Stimulated activated CD8-positive, alpha-beta memory T cell treated with anti-CD3 and anti-CD28 coated beads, Interleukin-4, amount 100 ng/mL, for 48 hours (primary cell): Measurements from ENCODE around the gene RPS6KC1.
"Not testable (repeated sequence)": the region's sequence is repeated elsewhere in the genome, so short reads cannot be mapped to it uniquely, and the experiment has no call there.

ENCODE experiments used
- DNase-seq: peaks from one replicate; pipeline ENCODE4 v3.0.0-alpha.2; 2020

RPS6KC1 gene

DNA sequence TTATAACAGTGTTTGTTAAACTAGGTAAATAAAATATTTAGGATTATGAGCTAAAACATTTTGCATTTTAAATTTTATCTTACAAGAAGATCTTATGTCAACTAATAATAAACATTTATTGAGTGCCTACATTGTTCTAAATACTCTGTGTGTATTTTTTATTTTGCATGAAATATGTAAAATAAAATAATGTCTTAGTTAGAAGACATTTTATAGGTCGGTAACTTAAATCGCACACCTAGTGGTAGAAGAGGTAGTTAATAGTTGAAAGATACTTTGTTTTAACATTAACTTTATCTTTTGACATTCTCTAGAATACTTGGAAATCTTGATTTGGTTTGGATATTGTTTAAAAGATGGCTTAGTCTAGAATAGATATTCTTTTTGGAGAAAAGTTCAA is 60.5 kb downstream of the RPS6KC1 start:
- DNase-seq, result no peak

DNA sequence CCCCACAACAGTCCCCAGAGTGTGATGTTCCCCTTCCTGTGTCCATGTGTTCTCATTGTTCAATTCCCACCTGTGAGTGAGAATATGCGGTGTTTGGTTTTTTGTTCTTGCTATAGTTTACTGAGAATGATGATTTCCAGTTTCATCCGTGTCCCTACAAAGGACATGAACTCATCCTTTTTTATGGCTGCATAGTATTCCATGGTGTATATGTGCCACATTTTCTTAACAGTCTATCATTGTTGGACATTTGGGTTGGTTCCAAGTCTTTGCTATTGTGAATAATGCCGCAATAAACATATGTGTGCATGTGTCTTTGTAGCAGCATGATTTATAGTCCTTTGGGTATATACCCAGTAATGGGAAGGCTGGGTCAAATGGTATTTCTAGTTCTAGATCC is 61.7 kb downstream of the RPS6KC1 start:
- not testable (repeated sequence) for DNase-seq

DNA sequence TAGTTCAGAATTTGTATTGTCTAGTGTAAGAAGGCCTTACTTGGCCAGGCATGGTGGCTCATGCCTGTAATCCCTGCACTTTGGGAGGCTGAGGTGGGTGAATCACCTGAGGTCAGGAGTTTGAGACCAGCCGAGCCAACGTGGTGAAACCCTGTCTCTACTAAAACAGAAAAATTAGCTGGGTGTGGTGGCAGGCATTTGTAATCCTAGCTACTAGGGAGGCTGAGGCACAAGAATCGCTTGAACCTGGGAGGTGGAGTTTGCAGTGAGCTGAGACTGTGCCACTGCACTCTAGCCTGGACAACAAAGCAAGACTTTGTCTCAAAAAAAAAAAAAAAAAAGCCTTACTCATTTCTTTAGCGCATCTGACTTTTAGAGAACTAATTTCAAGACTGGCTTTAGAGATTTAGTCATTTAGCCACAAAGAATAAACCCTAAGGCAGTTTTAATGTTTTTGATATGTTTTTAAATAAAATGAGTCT is 66.7 kb downstream of the RPS6KC1 start:
- not testable (repeated sequence) for DNase-seq

DNA sequence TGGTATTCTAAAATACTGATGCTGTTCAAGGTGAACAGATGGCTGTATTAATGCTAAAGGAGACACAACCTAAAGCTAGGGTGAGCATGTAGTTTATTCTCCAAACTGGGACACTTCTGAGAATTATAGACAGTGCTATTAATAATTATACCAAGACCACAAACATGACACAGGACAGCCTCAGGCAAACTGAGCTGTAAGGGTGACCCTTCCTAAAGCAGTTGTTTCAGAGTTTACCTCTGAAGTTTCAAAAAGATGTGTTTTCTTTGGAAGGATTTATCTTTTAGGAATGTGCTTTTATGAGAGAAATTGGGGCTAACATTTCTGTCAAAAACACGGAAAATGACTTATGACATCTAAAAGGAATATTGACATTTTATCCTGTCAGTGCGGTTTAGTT is 68.8 kb downstream of the RPS6KC1 start:
- no peak for DNase-seq

DNA sequence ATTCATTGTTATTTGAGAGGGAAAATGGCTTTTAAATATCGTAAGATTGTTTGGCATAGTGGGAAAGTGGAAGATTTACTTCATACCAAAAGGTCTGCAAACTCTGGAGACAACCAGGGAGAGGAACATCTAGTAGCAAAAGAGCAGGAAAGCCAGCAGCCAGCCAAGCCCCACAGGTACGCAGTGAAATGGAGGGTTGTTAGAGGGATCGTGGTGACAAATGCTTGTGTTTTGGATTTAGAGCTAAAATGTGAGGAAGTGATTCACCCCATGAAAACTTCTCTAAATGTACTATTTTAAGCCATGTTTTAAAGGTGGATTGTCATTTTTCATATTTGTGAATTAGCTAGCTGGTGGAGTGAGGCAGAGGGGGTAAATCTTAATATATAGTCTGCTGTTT is 69.3 kb downstream of the RPS6KC1 start:
- no peak for DNase-seq

DNA sequence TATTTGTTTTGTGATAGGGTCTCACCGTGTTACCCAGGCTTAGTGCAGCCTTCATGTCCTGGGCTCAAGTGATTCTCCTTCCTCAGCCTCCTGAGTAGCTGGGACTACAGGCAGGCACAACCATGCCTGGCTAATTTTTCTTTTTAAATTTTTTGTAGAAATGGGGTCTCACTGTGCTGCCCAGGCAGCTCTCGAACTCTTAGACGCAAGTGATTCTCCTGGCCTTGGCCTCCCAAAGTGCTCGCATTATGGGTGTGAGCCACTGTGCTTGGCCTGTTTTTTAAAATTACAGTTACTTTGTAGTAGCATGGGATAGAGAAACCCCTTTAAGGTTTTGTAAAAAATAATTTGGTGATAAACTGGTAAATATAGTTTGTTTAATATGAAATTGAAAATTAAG is 69.9 kb downstream of the RPS6KC1 start:
- no peak for DNase-seq

DNA sequence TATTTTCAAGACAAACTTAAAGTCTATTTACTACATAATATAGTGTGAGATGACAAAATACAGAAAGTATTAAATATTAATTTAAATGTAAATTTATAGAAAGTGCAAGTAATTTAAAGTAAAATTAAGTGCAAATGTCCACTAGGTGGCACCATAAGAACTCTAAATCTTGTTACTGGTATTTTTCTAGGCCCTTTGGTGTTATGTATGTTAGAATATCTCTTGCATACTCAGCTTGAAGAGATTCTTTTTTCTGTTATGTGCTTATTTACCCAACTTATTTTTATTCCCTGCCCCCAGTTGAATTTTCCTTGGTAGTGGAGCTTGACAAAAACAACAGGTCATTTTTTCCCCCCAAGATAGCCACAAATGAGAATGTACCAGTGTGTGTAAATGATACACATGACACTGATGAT is 71.5 kb downstream of the RPS6KC1 start:
- no peak for DNase-seq

DNA sequence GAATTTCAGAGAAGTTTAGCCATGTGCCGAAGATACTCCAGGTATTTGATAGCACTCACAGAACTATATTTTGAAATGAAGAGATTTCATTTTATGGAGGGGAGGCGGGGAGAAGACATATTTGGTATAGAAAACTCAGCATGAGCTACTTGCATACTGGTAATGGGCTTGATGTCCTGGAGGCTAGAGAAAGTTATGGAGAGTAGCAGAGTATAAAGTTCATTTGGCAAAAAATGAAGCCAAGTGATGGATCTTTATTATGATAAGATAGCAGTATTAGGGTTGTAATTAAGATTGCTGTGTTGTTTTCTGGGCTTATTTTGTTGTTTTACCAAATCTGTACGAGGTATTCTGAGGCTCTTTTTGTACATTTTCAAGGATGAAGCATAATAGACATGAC is 72.0 kb downstream of the RPS6KC1 start:
- DNase-seq, result no peak

DNA sequence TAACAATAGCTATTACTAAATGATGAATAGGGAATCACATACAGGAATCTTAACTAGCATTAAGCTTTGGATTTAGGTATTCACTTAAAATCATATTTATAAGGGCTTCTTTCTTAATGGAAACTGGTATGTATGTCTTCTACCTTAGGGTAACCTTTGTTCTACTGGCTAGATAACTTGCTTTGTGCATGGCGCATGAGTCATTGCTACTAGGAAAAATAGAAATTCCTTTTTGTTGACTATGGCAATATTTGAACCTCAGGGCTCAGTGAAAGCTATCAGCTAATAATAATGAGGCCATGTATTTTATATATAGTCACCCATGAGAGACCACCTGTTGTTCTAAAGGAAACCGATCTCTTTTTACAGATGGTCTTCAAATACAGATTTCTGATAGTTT is 72.5 kb downstream of the RPS6KC1 start:
- DNase-seq, result no peak

DNA sequence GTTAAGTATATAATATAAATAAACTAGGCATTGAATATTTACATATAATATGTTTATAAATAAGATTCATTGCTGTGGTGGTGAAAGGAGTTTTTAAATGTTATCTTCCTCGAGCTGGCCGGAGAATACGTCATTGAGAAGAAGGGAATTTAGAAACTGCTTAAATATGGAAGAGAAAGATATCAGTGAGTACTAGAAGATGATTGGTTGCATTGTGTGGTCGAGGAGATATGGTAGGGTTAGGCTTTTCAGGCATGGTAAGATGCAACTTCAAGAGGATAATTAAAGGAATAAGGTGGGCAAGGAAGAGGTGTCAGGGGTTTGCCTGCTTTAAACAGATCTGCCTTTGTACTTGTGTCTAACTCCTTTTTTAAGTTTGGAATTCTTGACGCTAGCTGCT is 73.5 kb downstream of the RPS6KC1 start:
- no peak for DNase-seq

DNA sequence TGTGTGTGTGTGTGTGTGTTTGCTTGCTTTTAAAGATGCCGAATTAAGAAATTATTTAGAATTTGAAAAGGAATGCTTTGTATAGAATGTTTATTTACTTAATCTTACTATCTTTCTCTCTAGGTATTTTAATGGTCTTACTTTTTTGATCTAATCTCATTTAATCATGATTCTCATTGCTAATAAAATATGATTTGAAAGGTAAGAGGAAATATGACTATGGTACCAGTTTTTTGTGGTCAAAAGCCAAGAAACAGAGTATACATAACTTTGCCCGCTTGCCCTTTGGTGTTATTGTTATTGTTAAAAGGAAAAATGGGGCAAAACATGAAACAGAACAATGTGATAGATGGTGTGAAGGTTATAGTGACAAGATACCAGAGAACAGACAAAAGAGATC is 74.6 kb downstream of the RPS6KC1 start:
- DNase-seq, result no peak

DNA sequence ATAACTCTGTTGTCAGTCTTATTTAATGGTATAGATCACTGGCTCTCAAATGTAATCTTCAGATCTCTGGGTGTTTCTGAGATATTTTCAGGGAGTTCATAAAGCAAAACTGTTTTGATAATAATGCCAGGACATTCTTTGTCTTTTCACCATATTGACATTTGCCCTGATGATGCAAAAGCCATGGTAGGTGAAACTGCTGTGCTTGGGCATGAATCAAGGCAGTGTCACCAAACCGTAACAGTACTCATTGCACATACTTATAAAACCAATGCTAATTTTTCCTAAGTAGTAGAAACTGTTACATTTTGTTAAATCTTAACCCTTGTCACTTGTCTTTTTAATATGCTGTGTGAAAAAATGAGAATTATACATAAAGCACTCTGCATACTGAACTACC is 76.0 kb downstream of the RPS6KC1 start:
- no peak for DNase-seq

DNA sequence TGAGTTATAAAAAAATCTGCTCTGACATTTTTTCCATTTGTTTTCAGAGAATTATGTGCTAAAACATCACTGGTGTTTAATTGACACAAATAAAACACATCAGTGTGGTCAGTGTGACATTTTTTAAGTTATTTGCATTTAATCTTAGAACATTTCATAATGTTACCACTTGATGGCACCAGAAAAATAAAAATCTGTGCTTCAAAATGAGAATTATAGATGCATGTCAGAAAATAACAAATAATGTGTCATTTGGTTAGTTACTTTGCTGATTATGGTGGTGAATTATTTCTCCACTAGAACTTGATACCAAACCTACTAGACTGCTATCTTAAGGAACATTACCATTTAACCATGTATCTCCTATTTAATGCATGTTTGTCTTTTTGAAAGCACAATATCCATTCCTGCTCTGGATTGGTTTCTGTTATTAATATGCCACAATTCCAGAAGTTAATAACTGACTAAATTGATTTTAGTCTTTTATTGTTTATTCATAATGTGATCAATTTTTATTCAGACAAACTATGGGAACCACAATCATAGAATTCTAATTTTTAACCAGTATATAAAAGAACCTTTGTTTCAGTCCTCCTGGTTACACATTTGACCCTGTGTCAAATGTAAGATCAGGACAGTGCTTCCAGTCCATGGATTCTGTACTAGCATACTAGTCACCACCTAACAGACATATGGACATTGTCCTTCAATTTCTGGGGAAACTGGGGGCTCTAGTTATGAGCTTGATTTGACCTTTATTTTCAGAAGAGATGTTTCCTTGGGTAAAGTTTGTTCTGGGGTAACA is 81.0 kb downstream of the RPS6KC1 start:
- no peak for DNase-seq

DNA sequence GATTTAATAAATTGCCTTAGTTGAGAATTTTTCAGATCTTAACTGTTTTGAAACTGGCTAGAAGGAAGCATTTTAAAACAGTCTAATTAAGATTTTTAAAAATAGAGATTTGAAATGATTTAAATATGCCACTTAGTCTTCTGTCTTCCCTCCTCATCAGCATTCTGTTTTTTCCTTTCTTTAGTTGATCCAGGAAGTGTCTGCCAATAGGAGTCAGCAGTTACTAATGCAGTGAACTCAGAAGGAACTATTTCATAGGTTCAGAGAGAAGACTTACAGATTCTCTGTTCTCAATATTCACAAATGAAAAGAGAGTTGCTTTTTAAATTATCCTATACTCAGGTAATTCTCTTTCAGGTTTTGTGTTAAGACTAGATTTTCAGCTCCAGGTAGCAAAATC is 84.5 kb downstream of the RPS6KC1 start:
- no peak for DNase-seq

DNA sequence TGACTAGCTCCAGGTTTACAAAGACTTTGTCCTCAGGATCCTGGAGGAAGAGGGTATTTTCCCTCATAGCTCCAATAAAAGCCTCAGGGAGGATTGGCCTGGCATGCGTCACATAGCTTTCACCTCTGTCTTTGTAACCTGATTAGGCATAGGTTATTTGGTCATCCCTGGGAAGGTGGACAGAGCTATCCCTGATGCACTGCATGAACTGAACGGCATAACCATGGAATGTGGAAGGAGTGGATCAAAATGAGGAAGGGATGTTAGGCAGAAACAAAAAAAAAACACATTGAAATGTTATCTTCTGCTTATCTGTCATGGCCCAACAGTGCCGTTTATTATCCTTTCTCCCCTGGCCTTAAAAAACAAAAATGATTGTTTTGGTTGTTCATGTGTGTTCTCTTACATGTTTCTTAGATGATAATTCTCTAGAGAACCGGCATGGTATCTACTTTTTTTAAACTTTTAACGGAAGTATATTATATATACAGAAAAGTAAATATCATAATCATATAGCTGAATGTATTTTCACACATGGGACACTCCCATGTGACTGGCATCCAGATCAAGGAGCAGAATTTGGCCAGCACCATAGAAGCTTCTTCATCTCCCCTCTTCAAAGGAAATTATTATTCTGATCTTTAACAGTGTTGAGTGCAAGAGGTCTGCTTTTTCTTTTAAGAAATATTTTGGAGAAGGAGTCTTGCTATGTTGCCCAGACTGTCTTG is 85.3 kb downstream of the RPS6KC1 start:
- DNase-seq, result no peak

DNA sequence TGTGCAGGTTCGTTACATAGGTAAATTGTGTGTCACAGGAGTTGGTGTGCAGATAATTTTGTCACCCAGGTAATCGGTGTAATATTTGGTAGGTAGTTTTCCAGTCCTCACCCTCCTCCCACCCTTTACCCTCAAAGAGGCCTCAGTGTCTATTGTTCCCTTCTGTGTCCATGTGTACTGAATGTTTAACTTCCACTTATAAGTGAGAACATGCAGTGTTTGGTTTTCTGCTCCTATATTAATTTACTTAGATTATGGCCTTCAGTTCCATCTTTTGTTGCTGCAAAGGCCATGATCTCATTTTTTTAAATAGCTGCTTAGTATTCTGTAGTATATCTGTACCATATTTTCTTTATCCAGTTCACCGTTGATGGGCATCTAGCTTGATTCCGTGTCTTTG is 87.3 kb downstream of the RPS6KC1 start:
- no peak for DNase-seq

DNA sequence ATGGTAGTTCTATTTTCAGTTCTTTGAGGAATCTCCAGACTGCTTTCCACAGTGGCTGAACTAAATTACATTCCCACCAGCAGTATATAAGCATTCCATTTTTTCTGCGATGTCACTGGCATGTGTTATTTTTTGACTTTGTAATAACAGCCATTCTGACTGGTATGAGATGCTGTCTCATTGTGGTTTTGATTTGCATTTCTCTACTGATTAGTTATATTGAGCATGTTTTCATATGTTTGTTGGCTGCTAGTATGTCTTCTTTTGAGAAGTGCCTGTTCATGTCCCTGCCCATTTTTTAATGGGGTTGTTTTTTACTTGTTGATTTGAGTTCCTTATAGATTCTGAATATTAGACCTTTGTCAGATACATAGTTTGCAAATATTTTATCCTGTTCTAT is 87.9 kb downstream of the RPS6KC1 start:
- no peak for DNase-seq

DNA sequence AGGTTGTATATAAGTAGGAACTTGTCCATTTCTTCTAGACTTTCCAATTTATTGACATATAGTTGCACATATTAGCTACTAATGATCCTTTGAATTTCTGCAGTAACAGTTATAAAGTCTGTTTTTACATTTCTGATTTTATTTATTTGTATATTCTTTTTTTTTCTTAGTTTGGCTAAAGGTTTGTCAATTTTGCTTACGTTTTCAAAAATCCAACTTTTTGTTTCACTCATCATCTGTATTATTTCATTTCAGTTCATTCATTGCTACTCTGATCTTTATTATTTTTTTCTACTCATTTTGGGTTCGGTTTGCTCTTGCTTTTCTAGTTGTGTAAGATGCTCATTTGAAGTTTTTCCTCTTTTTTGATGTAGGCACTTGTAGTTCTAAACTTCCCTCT is 97.9 kb downstream of the RPS6KC1 start:
- no peak for DNase-seq

DNA sequence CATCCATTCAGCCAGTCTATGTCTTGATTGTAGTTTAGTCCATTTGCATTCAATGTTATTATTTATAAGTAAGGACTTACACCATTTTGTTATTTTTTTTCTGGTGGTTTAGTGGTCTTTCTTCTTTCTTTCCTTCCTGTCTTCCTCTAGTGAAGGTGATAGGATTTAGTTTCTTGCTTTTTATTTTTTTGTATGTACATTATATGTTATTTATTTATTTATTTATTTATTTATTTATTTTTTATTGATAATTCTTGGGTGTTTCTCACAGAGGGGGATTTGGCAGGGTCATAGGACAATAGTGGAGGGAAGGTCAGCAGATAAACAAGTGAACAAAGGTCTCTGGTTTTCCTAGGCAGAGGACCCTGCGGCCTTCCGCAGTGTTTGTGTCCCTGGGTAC is 99.0 kb downstream of the RPS6KC1 start:
- DNase-seq, result not testable (repeated sequence)

DNA sequence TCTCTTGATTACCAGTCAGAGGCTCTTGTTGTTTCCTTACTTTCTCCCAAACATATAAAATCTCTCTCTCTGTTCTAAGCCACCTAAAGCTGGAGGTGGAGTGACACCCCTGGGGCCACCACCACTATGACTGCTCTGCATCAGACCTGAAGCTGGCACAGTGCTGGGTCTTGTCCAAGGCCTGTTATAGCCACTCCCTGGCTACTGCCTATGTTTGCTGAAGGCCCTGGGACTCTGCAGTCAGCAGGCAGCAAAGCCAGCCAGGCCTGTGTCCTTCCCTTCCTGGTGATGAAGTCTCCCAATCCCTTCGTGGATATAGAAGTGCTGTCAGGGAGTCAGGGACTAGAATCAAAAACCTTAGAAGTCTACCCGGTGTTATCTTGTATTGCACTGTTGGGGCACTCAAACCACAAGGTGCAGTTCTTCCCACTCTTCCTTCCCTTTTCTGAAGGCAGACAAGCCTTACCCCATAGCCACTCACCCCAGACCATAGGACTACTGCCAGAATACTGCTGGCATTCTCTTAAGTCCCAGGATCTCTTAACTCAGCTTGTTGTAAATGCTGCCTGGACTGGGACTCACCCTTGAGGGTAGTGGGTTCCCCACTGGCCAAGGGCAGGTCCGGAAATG is 103.1 kb downstream of the RPS6KC1 start:
- DNase-seq, result no peak

DNA sequence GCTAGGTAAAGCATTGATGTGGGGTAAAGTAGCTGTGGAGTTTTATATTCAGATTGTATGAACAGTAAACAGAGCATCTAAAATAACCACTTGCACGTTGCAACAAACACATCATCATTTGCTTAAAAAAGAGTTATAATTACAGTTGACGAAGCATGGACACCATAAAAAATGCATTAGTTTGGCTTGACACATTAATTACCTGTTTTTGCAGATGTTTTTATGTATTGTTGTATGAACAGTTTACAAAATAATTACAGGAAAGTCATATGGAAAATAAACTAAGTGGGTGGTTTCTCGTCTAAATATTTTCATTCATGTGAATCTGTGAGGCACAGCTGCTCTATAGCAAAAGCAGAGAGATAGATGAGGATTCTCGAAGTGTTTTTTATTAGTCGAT is 108.3 kb downstream of the RPS6KC1 start:
- no peak for DNase-seq

DNA sequence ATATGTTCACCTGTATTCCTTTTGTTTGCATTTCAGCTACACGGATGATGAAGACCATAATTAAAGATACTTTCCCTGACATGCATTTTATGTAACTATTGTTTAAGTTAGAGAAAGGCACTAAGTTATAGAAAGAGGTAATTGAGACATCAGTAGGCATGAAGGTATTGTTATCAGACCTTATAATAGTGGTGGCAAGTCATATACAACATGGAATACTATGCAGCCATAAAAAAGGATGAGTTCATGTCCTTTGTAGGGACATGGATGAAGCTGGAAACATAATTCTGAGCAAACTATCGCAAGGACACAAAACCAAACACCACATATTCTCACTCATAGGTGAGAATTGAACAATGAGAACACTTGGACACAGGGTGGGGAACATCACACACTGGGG is 109.4 kb downstream of the RPS6KC1 start:
- DNase-seq, result not testable (repeated sequence)

DNA sequence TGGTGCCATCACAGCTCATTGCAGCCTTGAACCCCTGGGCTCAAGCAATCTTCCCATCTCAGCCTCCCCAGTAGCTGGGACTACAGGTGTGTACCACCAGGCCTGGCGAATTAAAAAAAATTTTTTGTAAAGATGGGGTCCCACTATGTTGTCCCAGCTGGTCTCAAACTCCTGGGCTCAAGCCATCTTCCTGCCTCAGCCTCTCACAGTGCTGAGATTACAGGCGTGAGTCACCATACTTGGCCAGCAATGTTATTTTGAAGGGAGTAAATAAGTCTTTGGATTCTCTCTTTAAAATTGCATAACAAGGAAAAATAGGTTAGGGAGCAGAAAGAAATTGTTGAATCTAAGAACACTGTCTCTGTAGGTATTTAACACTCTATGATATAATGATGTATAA is 111.3 kb downstream of the RPS6KC1 start:
- DNase-seq, result no peak

DNA sequence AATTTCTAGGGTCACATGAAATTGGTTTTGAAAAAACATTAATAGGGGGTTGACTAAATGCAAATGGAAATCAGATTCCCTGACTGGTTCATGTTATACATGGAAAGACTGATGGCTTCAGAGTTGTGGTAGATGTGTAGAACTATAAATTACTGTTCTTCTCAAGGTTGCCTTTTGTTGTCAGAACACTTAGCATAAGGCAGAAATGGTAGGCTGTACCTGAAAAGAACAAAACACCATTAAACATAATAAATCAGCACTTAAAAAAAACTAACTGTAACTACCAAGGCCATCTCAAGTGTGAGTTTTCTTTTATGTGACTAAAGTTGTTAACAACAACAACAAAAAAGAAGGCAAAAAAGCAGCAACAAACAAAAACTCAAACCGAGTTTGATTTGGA is 111.8 kb downstream of the RPS6KC1 start:
- DNase-seq, result no peak
